ENCODE data around the gene SLC24A3. TPM values are rescaled to one million over a fixed set of nuclear protein-coding genes. Genes with fewer than 3 reads are reported as not detected.
A peak's percentile ranks its signal among the peaks of the same experiment; 100 is the strongest.

Gene SLC24A3
- total RNA-seq, 1 donor from 2014 or later, result 0.11 TPM

- peaks cover under 1% of the 10 kb centered on the region for H3K4me1 Mint-ChIP-seq (ENCODE audit: unreplicated experiment)
- peak; percentile 13 for DNase-seq (ENCODE audit: extremely low spot score, unreplicated experiment)
Measured at GRCh38 chr20:19745584-19745983, 533.1 kb downstream of the SLC24A3 start.

GRCh38 chr20:19746396-19746795 lies 534.0 kb downstream of the SLC24A3 start:
- no peaks in the 10 kb centered on the region for H3K9me3 Mint-ChIP-seq (ENCODE audit: unreplicated experiment)
- no peak for DNase-seq (ENCODE audit: extremely low spot score, unreplicated experiment)

More at GRCh38 chr20:19745584-19745983, 533.1 kb downstream of the SLC24A3 start:
- no peak overlapping the region for H3K27ac Mint-ChIP-seq (ENCODE audit: unreplicated experiment)
- peaks cover 4% of the 10 kb centered on the region for H3K27me3 Mint-ChIP-seq (ENCODE audit: unreplicated experiment)
- H3K36me3 Mint-ChIP-seq (ENCODE audit: unreplicated experiment), result no peaks in the 10 kb centered on the region
- no peaks in the 10 kb centered on the region for H3K9me3 Mint-ChIP-seq (ENCODE audit: unreplicated experiment)
- TF ChIP-seq CTCF (IDR thresholded peaks at IDR 0.05), result no peak
- no peak overlapping the region for H3K4me3 Mint-ChIP-seq (ENCODE audit: unreplicated experiment)

GRCh38 chr20:19747903-19748302 lies 535.5 kb downstream of the SLC24A3 start:
- H3K36me3 Mint-ChIP-seq (ENCODE audit: unreplicated experiment), result no peaks in the 10 kb centered on the region
- no peaks in the 10 kb centered on the region for H3K27me3 Mint-ChIP-seq (ENCODE audit: unreplicated experiment)
- H3K27ac Mint-ChIP-seq (ENCODE audit: unreplicated experiment), result no peak overlapping the region
- TF ChIP-seq CTCF (IDR thresholded peaks at IDR 0.05), result no peak
- peaks cover 2% of the 10 kb centered on the region for H3K4me1 Mint-ChIP-seq (ENCODE audit: unreplicated experiment)
- H3K4me3 Mint-ChIP-seq (ENCODE audit: unreplicated experiment), result no peak overlapping the region
- H3K9me3 Mint-ChIP-seq (ENCODE audit: unreplicated experiment), result no peaks in the 10 kb centered on the region
- DNase-seq (ENCODE audit: extremely low spot score, unreplicated experiment), result no peak

More at GRCh38 chr20:19746396-19746795, 534.0 kb downstream of the SLC24A3 start:
- no peak for TF ChIP-seq CTCF (IDR thresholded peaks at IDR 0.05)
- H3K27ac Mint-ChIP-seq (ENCODE audit: unreplicated experiment), result no peak overlapping the region
- peaks cover 2% of the 10 kb centered on the region for H3K4me1 Mint-ChIP-seq (ENCODE audit: unreplicated experiment)
- peaks cover 3% of the 10 kb centered on the region for H3K27me3 Mint-ChIP-seq (ENCODE audit: unreplicated experiment)
- H3K4me3 Mint-ChIP-seq (ENCODE audit: unreplicated experiment), result no peak overlapping the region
- H3K36me3 Mint-ChIP-seq (ENCODE audit: unreplicated experiment), result no peaks in the 10 kb centered on the region

GRCh38 chr20:19748681-19749080 lies 536.2 kb downstream of the SLC24A3 start:
- Mint-ChIP-seq H3K27me3 (ENCODE audit: unreplicated experiment) (no peaks in the 10 kb centered on the region), H3K36me3 (ENCODE audit: unreplicated experiment) (no peaks in the 10 kb centered on the region), H3K9me3 (ENCODE audit: unreplicated experiment) (no peaks in the 10 kb centered on the region), H3K4me3 (ENCODE audit: unreplicated experiment) (no peak overlapping the region), H3K27ac (ENCODE audit: unreplicated experiment) (no peak overlapping the region), H3K4me1 (ENCODE audit: unreplicated experiment) (peaks cover 2% of the 10 kb centered on the region)
- no peak for DNase-seq (ENCODE audit: extremely low spot score, unreplicated experiment)
- no peak for TF ChIP-seq CTCF (IDR thresholded peaks at IDR 0.05)

GRCh38 chr20:19749618-19750071 lies 537.2 kb downstream of the SLC24A3 start:
- DNase-seq (ENCODE audit: extremely low spot score, unreplicated experiment), result no peak
- Mint-ChIP-seq H3K4me1 (ENCODE audit: unreplicated experiment) (peaks cover 2% of the 10 kb centered on the region), H3K27ac (ENCODE audit: unreplicated experiment) (no peak overlapping the region), H3K27me3 (ENCODE audit: unreplicated experiment) (no peaks in the 10 kb centered on the region), H3K9me3 (ENCODE audit: unreplicated experiment) (no peaks in the 10 kb centered on the region), H3K4me3 (ENCODE audit: unreplicated experiment) (no peak overlapping the region), H3K36me3 (ENCODE audit: unreplicated experiment) (no peaks in the 10 kb centered on the region)
- TF ChIP-seq CTCF (IDR thresholded peaks at IDR 0.05), result no peak
